K562 (cell line): ENCODE data around the gene KMT5C. TPM values are rescaled to one million over a fixed set of nuclear protein-coding genes. Genes with fewer than 3 reads are reported as not detected.
A peak's percentile ranks its signal among the peaks of the same experiment; 100 is the strongest.

Experiments used
- BRD9 ChIP-seq: fragments of 450-650 bp; IDR thresholded peaks from 2 replicates; pipeline ENCODE4 v1.6.1; 2018; ENCODE audit warnings: low read depth; ENCODE audit not compliant: partially characterized antibody
- FOXA3 ChIP-seq, 2 experiments: fragments of 450-650 bp in 1 of 2; sonication (generic) in 1 of 2; formaldehyde crosslinking; IDR thresholded peaks in 1 of 2; conservative IDR thresholded peaks in 1 of 2; 2 replicates each; pipeline versions ENCODE4 v1.4.0 to v1.8.0; 2020 to 2022; ENCODE audit warnings: mild to moderate bottlenecking in 2 of 2, missing genetic modification reagents in 1 of 2
- MAZ ChIP-seq, 2 experiments: fragments of 450-650 bp in 1 of 2; sonication (generic) in 1 of 2; formaldehyde crosslinking; IDR thresholded peaks in 1 of 2; conservative IDR thresholded peaks in 1 of 2; 2 replicates each; pipeline versions ENCODE4 v1.4.0 to v1.5.0; 2020; ENCODE audit warnings: mild to moderate bottlenecking in 1 of 2, missing genetic modification reagents in 1 of 2
- MCM7 ChIP-seq, 2 experiments: fragments of 450-650 bp; IDR thresholded peaks; 2 replicates each; pipeline ENCODE4 v1.6.1; 2016 to 2018
- MEIS2 ChIP-seq: fragments of 450-650 bp; IDR thresholded peaks from 2 replicates; pipeline ENCODE4 v1.6.1; 2014; ENCODE audit warnings: mild to moderate bottlenecking; ENCODE audit not compliant: partially characterized antibody
- MTA2 ChIP-seq: fragments of 450-650 bp; IDR thresholded peaks from 2 replicates; pipeline ENCODE4 v1.6.1; 2016; ENCODE audit warnings: low read depth
- PYGO2 ChIP-seq: fragments of 450-650 bp; IDR thresholded peaks from 2 replicates; pipeline ENCODE4 v1.6.1; 2016; ENCODE audit warnings: mild to moderate bottlenecking, missing genetic modification characterization, moderate library complexity, missing compliant biosample characterization
- RB1 ChIP-seq: fragments of 450-650 bp; IDR thresholded peaks from 2 replicates; pipeline ENCODE4 v1.6.1; 2017; ENCODE audit warnings: low read depth, mild to moderate bottlenecking
- RBFOX2 ChIP-seq: fragments of 200-400 bp; formaldehyde crosslinking; IDR thresholded peaks from 2 replicates; pipeline ENCODE4 v1.6.1; 2017; ENCODE audit warnings: low read depth, mild to moderate bottlenecking, low read length, moderate library complexity
- TAF1 ChIP-seq: IDR thresholded peaks from 2 replicates; pipeline ENCODE4 v1.6.1; 2011; ENCODE audit warnings: mild to moderate bottlenecking, low read length, moderate library complexity; ENCODE audit not compliant: insufficient read depth, control insufficient read depth, severe bottlenecking; ENCODE audit errors: extremely low read depth
- ZEB2 ChIP-seq: fragments of 450-650 bp; IDR thresholded peaks from 2 replicates; pipeline ENCODE4 v1.6.1; 2016
- ZNF175 ChIP-seq: fragments of 200-800 bp; sonication (Bioruptor generic); IDR thresholded peaks from 2 replicates; pipeline ENCODE4 v1.6.1; 2016; ENCODE audit warnings: low read depth, mild to moderate bottlenecking, missing genetic modification characterization, missing compliant biosample characterization
- ZZZ3 ChIP-seq: fragments of 450-650 bp; IDR thresholded peaks from 2 replicates; pipeline ENCODE4 v1.6.1; 2016; ENCODE audit warnings: antibody characterized with exemption, mild to moderate bottlenecking, moderate library complexity
- polyA plus RNA-seq, 8 experiments: library from polyadenylated mRNA; depleted of rRNA in 4 of 8; stranded (reverse) in 5 of 8; unstranded in 3 of 8; fragments of >200 nt; fragmentation: Nextera tagmentation in 2 of 8; fragmentation: Illumina TruSeq in 1 of 8; extraction: Ambion mirVana in 2 of 8; extraction: Trizol in 1 of 8; gene quantifications; 2 replicates each; pipeline versions ENCODE4 v1.2.1 to v1.2.3, GENCODE V29; 2011 to 2014; ENCODE audit warnings: inconsistent platforms in 1 of 8, missing spikeins in 1 of 8
- total RNA-seq, 7 experiments: library from RNA; depleted of rRNA in 6 of 7; stranded (reverse); fragments of >200 nt in 6 of 7; fragmentation: Illumina TruSeq in 2 of 7; extraction: Trizol in 2 of 7; gene quantifications; 2 replicates each; pipeline versions ENCODE4 v1.2.1 to v1.2.3, GENCODE V29; 2011 to 2021; ENCODE audit warnings: low replicate concordance in 1 of 7
- TF ChIP-seq, protein P1 (sequence below): fragments of 250-450 bp; sonication (Bioruptor Pico); IDR thresholded peaks from 2 replicates; pipeline ENCODE4 v1.5.0; 2021; ENCODE audit warnings: mild to moderate bottlenecking, borderline replicate concordance
- TF ChIP-seq, protein P2 (sequence below): sonication (generic); formaldehyde crosslinking; IDR thresholded peaks from 2 replicates; pipeline ENCODE4 v1.8.0; 2022; ENCODE audit warnings: mild to moderate bottlenecking, missing genetic modification reagents
- TF ChIP-seq, protein P3 (sequence below): conservative IDR thresholded peaks from 2 replicates; pipeline ENCODE4 v1.6.1; 2011; ENCODE audit warnings: low read depth, mild to moderate bottlenecking, low read length; ENCODE audit not compliant: control insufficient read depth
- TF ChIP-seq, protein P4 (sequence below): sonication (generic); formaldehyde crosslinking; IDR thresholded peaks from 2 replicates; pipeline ENCODE4 v1.8.0; 2022; ENCODE audit warnings: missing genetic modification reagents, mild to moderate bottlenecking, moderate library complexity, borderline replicate concordance

KMT5C gene
- total and polyA plus RNA-seq, 9 of the 15 experiments (the other 6 are each of a cell fraction or from before 2014, with no cell fraction given), result 0.15 to 53.5 (median 16.6) TPM

DNA sequence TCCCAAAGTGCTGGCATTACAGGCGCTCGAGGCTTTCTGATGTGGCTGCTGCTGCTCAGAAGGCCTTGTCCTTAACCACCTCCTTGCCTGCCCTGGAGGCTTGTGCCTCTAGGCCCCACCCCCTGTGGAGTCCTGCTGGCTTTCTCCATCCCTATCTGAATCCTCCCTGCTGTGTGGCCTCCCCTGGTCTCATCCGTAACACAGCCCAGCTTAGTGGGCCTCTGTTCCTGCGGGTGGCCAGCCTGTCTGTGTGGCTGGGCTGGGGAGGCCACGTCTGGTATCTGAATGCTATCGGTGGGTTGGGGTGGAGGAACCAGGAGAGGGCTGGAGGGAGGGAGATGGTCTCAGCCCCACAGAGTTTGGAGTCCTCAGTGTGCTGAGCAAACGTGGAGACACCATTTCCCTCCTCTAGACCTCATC lies 50.8 kb downstream of the KMT5C start (continued):
- TF ChIP-seq, protein P1, sequence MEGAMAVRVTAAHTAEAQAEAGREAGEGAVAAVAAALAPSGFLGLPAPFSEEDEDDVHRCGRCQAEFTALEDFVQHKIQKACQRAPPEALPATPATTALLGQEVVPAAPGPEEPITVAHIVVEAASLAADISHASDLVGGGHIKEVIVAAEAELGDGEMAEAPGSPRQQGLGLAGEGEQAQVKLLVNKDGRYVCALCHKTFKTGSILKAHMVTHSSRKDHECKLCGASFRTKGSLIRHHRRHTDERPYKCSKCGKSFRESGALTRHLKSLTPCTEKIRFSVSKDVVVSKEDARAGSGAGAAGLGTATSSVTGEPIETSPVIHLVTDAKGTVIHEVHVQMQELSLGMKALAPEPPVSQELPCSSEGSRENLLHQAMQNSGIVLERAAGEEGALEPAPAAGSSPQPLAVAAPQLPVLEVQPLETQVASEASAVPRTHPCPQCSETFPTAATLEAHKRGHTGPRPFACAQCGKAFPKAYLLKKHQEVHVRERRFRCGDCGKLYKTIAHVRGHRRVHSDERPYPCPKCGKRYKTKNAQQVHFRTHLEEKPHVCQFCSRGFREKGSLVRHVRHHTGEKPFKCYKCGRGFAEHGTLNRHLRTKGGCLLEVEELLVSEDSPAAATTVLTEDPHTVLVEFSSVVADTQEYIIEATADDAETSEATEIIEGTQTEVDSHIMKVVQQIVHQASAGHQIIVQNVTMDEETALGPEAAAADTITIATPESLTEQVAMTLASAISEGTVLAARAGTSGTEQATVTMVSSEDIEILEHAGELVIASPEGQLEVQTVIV (CRISPR knock-in tag), result no peak
- no peak for TF ChIP-seq FOXA3 (CRISPR knock-in tag; conservative IDR thresholded peaks at IDR 0.05 in 1 of 2, IDR thresholded peaks at IDR 0.05 in 1 of 2)
- no peak for TF ChIP-seq RB1
- TF ChIP-seq, protein P2, sequence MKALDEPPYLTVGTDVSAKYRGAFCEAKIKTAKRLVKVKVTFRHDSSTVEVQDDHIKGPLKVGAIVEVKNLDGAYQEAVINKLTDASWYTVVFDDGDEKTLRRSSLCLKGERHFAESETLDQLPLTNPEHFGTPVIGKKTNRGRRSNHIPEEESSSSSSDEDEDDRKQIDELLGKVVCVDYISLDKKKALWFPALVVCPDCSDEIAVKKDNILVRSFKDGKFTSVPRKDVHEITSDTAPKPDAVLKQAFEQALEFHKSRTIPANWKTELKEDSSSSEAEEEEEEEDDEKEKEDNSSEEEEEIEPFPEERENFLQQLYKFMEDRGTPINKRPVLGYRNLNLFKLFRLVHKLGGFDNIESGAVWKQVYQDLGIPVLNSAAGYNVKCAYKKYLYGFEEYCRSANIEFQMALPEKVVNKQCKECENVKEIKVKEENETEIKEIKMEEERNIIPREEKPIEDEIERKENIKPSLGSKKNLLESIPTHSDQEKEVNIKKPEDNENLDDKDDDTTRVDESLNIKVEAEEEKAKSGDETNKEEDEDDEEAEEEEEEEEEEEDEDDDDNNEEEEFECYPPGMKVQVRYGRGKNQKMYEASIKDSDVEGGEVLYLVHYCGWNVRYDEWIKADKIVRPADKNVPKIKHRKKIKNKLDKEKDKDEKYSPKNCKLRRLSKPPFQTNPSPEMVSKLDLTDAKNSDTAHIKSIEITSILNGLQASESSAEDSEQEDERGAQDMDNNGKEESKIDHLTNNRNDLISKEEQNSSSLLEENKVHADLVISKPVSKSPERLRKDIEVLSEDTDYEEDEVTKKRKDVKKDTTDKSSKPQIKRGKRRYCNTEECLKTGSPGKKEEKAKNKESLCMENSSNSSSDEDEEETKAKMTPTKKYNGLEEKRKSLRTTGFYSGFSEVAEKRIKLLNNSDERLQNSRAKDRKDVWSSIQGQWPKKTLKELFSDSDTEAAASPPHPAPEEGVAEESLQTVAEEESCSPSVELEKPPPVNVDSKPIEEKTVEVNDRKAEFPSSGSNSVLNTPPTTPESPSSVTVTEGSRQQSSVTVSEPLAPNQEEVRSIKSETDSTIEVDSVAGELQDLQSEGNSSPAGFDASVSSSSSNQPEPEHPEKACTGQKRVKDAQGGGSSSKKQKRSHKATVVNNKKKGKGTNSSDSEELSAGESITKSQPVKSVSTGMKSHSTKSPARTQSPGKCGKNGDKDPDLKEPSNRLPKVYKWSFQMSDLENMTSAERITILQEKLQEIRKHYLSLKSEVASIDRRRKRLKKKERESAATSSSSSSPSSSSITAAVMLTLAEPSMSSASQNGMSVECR (CRISPR knock-in tag), result no peak
- no peak for TF ChIP-seq BRD9
- no peak for TF ChIP-seq ZZZ3
- TF ChIP-seq MCM7 (IDR thresholded peaks at IDR 0.05), result no peak
- no peak for TF ChIP-seq MTA2
- TF ChIP-seq, protein P3, sequence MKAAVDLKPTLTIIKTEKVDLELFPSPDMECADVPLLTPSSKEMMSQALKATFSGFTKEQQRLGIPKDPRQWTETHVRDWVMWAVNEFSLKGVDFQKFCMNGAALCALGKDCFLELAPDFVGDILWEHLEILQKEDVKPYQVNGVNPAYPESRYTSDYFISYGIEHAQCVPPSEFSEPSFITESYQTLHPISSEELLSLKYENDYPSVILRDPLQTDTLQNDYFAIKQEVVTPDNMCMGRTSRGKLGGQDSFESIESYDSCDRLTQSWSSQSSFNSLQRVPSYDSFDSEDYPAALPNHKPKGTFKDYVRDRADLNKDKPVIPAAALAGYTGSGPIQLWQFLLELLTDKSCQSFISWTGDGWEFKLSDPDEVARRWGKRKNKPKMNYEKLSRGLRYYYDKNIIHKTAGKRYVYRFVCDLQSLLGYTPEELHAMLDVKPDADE, result 0 out of 2 replicates have a peak, but pooled peaks have one; percentile 26
- TF ChIP-seq, protein P4, sequence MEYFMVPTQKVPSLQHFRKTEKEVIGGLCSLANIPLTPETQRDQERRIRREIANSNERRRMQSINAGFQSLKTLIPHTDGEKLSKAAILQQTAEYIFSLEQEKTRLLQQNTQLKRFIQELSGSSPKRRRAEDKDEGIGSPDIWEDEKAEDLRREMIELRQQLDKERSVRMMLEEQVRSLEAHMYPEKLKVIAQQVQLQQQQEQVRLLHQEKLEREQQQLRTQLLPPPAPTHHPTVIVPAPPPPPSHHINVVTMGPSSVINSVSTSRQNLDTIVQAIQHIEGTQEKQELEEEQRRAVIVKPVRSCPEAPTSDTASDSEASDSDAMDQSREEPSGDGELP (CRISPR knock-in tag), result no peak
- peak; percentile 27 for TF ChIP-seq TAF1
- TF ChIP-seq MAZ (CRISPR knock-in tag; conservative IDR thresholded peaks at IDR 0.05 in 1 of 2, IDR thresholded peaks at IDR 0.05 in 1 of 2), result no peak
- no peak for TF ChIP-seq MEIS2
- TF ChIP-seq ZEB2, result no peak
- no peak for TF ChIP-seq PYGO2 (tag)
- TF ChIP-seq RBFOX2, result peak; percentile 68
- TF ChIP-seq ZNF175 (CRISPR knock-in tag), result no peak
